ENCODE data around the gene ADARB1. TPM values are rescaled to one million over a fixed set of nuclear protein-coding genes. Genes with fewer than 3 reads are reported as not detected.

The ADARB1 gene
- total RNA-seq, 1 experiment from 2014 or later: 15.8 TPM

GRCh38 chr21:45049714-45050344, 24.6 kb upstream of the ADARB1 start:
- no peak overlapping the region for H2BK12ac ChIP-seq (ENCODE audit: insufficient read length, low read depth, low read length)
- H3K27me3 Mint-ChIP-seq (ENCODE audit: low read depth): peaks cover 31% of the 10 kb centered on the region
- H3K9me3 Mint-ChIP-seq: peaks cover 14 to 16% of the 10 kb centered on the region in 2 experiments
- no peak overlapping the region for H3K4ac ChIP-seq (ENCODE audit: low read depth, low read length)
- WGBS (ENCODE audit: extremely low coverage, insufficient read length, low lambda C conversion rate): no CpG with 5 or more reads among the region's 12 CpGs
- no peaks in the 10 kb centered on the region for H3K79me1 ChIP-seq (ENCODE audit: insufficient read depth, low read depth, low read length, poor library complexity, severe bottlenecking)
- no peak overlapping the region for H3K4me2 ChIP-seq (ENCODE audit: insufficient read depth, insufficient read length, low read length)
- no peak overlapping the region for H2AFZ ChIP-seq (ENCODE audit: low read length)
- peaks cover 0 to 7% (median 6%) of the 10 kb centered on the region in 3 experiments; a peak in 4 of 7 replicates for H3K36me3 Mint-ChIP-seq (ENCODE audit: insufficient read depth in 1 of 3, low read depth in 3 of 3)
- H2BK20ac ChIP-seq (ENCODE audit: low read depth, low read length, poor library complexity, severe bottlenecking): no peak overlapping the region
- no peak overlapping the region for H4K8ac ChIP-seq (replicated peaks; ENCODE audit: insufficient read length, low read depth, low read length)
- H3K23me2 ChIP-seq (ENCODE audit: insufficient read length, low read depth, low read length, poor library complexity, severe bottlenecking): no peaks in the 10 kb centered on the region
- H2BK15ac ChIP-seq (ENCODE audit: low read depth, low read length): no peak overlapping the region
- no peak overlapping the region for H3K14ac ChIP-seq (ENCODE audit: insufficient read depth, low read length)
- no peaks in the 10 kb centered on the region; the same call in 1 of the 2 replicates for H3K4me1 ChIP-seq (ENCODE audit: insufficient read depth, low read length)
- no peak overlapping the region for H3K18ac ChIP-seq (ENCODE audit: insufficient read length, low read depth, low read length)
- no peaks in the 10 kb centered on the region for H4K20me1 ChIP-seq (ENCODE audit: control insufficient read depth, insufficient read depth, insufficient read length)
- no peaks in the 10 kb centered on the region for H3K79me2 ChIP-seq (ENCODE audit: insufficient read depth, low read length)
- H3K4me3 Mint-ChIP-seq: no peak overlapping the region
- H2BK120ac ChIP-seq (ENCODE audit: low read depth, low read length, poor library complexity, severe bottlenecking): no peak overlapping the region
- H4K5ac ChIP-seq (ENCODE audit: insufficient read length, low read depth, low read length): no peak overlapping the region
- H3T11ph ChIP-seq (ENCODE audit: low read length): no peak overlapping the region
- 0 out of 7 replicates have a peak overlapping the region, but pooled peaks of 1 of the 3 experiments have one; percentile 9 for H3K27ac Mint-ChIP-seq
- H2AK5ac ChIP-seq (ENCODE audit: insufficient read length, low read length): no peak overlapping the region
- H3K27me3 ChIP-seq (ENCODE audit: insufficient read depth, low read length): no peaks in the 10 kb centered on the region; the same call in 1 of the 2 replicates
- H3K27ac ChIP-seq (ENCODE audit: insufficient read length, low read depth, low read length): no peak overlapping the region
- H3K23ac ChIP-seq (ENCODE audit: insufficient read length, low read depth, low read length): no peak overlapping the region
- H4K91ac ChIP-seq (ENCODE audit: insufficient read length, low read depth, low read length): no peak overlapping the region
- H3K9ac ChIP-seq (ENCODE audit: extremely low read depth, insufficient read length, low read length): no peak overlapping the region
- no peak overlapping the region for H3K56ac ChIP-seq (ENCODE audit: insufficient read length, low read depth, low read length)
- peaks cover 25 to 33% of the 10 kb centered on the region in 2 experiments for H3K4me1 Mint-ChIP-seq
- no peaks in the 10 kb centered on the region for H3K9me3 ChIP-seq (ENCODE audit: control insufficient read depth, low read depth, low read length)
- no peak for DNase-seq
- no peak for TF ChIP-seq CTCF (conservative IDR thresholded peaks at IDR 0.05)
- H2BK5ac ChIP-seq (ENCODE audit: insufficient read length, low read length): no peak overlapping the region
